ENCODE measurements around the gene DENR. TPM values are rescaled to one million over a fixed set of nuclear protein-coding genes. Genes with fewer than 3 reads are reported as not detected.

Gene DENR
- total and polyA plus RNA-seq, 2 of the 13 experiments (the other 11 are each of a cell fraction or from before 2014, with no cell fraction given) = 30.0 to 59.1 TPM

DNA sequence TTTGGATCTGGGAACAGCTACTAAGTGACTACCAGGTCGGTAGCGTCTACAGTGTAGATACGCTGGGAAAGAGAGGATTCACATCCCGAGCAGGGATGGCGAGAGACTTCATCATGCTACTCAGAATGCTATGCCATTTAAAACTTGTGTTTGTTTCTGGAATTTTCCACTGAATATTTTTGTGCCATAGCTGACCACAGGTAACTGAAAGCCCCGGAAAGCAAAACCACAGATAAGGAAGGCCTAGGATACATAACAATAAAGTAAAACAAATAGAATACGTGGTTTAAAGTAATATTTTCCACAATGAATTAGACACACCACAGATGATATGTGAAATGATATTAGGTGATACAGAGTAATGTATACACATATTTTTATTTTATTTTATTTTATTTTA is 14.1 kb upstream of the DENR start:
- Histone ChIP-seq H3K27me3 (ENCODE audit: control insufficient read depth in 1 of 2, insufficient read depth in 2 of 2, low read length in 2 of 2) (no peaks in the 10 kb centered on the region; a peak in 2 of 5 replicates), H3K79me2 (ENCODE audit: insufficient read depth, low read length) (no peaks in the 10 kb centered on the region), H3K9ac (ENCODE audit: insufficient read depth, low read depth, low read length) (no peak overlapping the region), H3K36me3 (replicated peaks in 1 of 2; ENCODE audit: control insufficient read depth in 1 of 2, insufficient read depth in 2 of 2, low read length in 2 of 2) (no peaks in the 10 kb centered on the region), H2AFZ (ENCODE audit: low read length) (no peak overlapping the region), H3K4me3 (replicated peaks in 1 of 3; ENCODE audit: insufficient read depth in 1 of 3, low read depth in 2 of 3, low read length in 3 of 3) (no peak overlapping the region), H4K20me1 (ENCODE audit: insufficient read depth, low read length) (no peaks in the 10 kb centered on the region), H3K27ac (ENCODE audit: extremely low read length, insufficient read depth, low read length) (no peak overlapping the region), H3K9me3 (ENCODE audit: low read length) (no peaks in the 10 kb centered on the region), H3K4me2 (ENCODE audit: low read depth, low read length) (no peak overlapping the region), H3K4me1 (ENCODE audit: insufficient read depth, low read length) (peaks cover 28% of the 10 kb centered on the region)
- WGBS (ENCODE audit: low lambda C conversion rate) = 39% methylated on average over 7 of the region's 7 CpGs
- CTCF ChIA-PET (ENCODE audit: low intra/inter-chr PET ratio, low total read pairs) = no interaction called here
- intact Hi-C loops (cut with micrococcal nuclease; ENCODE audit: unreplicated experiment) (no loop called here), in situ Hi-C loops (cut with HindIII; ENCODE audit: extremely low pct_ligation_motif_present, low pct_unique_long_range_greater_than_20kb) (no loop called here)
- POLR2A ChIA-PET = no interaction called here
- DNase-seq (ENCODE audit: low spot score) (no peak), ATAC-seq (no peak), FAIRE-seq (no peak)
- BruUV-seq (replicated peaks) = no TSS peak
- TF ChIP-seq NR2C2 (CRISPR knock-in tag; IDR thresholded peaks at IDR 0.05; ENCODE audit: borderline replicate concordance) (no peak), HMG20A (CRISPR knock-in tag; IDR thresholded peaks at IDR 0.05; ENCODE audit: borderline replicate concordance) (no peak), NFE2 (CRISPR knock-in tag; IDR thresholded peaks at IDR 0.05) (no peak), MAZ (IDR thresholded peaks at IDR 0.05; ENCODE audit: borderline replicate concordance, low read depth, low read length) (no peak), MAZ (CRISPR knock-in tag; IDR thresholded peaks at IDR 0.05; ENCODE audit: low read depth) (no peak), SMAD3 (CRISPR knock-in tag; IDR thresholded peaks at IDR 0.05) (no peak), WIZ (CRISPR knock-in tag; IDR thresholded peaks at IDR 0.05) (no peak), HNRNPUL1 (IDR thresholded peaks at IDR 0.05; ENCODE audit: low read depth, low read length) (no peak)
- TF ChIP-seq, protein P1, sequence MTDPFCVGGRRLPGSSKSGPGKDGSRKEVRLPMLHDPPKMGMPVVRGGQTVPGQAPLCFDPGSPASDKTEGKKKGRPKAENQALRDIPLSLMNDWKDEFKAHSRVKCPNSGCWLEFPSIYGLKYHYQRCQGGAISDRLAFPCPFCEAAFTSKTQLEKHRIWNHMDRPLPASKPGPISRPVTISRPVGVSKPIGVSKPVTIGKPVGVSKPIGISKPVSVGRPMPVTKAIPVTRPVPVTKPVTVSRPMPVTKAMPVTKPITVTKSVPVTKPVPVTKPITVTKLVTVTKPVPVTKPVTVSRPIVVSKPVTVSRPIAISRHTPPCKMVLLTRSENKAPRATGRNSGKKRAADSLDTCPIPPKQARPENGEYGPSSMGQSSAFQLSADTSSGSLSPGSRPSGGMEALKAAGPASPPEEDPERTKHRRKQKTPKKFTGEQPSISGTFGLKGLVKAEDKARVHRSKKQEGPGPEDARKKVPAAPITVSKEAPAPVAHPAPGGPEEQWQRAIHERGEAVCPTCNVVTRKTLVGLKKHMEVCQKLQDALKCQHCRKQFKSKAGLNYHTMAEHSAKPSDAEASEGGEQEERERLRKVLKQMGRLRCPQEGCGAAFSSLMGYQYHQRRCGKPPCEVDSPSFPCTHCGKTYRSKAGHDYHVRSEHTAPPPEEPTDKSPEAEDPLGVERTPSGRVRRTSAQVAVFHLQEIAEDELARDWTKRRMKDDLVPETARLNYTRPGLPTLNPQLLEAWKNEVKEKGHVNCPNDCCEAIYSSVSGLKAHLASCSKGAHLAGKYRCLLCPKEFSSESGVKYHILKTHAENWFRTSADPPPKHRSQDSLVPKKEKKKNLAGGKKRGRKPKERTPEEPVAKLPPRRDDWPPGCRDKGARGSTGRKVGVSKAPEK (CRISPR knock-in tag; IDR thresholded peaks at IDR 0.05; ENCODE audit: borderline replicate concordance) = no peak
- TF ChIP-seq, protein P2, sequence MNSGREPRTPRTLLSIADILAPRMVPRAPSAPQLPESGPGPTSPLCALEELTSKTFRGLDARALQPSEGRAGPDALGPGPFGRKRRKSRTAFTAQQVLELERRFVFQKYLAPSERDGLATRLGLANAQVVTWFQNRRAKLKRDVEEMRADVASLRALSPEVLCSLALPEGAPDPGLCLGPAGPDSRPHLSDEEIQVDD (CRISPR knock-in tag; IDR thresholded peaks at IDR 0.05; ENCODE audit: borderline replicate concordance) = no peak
- TF ChIP-seq, protein P3, sequence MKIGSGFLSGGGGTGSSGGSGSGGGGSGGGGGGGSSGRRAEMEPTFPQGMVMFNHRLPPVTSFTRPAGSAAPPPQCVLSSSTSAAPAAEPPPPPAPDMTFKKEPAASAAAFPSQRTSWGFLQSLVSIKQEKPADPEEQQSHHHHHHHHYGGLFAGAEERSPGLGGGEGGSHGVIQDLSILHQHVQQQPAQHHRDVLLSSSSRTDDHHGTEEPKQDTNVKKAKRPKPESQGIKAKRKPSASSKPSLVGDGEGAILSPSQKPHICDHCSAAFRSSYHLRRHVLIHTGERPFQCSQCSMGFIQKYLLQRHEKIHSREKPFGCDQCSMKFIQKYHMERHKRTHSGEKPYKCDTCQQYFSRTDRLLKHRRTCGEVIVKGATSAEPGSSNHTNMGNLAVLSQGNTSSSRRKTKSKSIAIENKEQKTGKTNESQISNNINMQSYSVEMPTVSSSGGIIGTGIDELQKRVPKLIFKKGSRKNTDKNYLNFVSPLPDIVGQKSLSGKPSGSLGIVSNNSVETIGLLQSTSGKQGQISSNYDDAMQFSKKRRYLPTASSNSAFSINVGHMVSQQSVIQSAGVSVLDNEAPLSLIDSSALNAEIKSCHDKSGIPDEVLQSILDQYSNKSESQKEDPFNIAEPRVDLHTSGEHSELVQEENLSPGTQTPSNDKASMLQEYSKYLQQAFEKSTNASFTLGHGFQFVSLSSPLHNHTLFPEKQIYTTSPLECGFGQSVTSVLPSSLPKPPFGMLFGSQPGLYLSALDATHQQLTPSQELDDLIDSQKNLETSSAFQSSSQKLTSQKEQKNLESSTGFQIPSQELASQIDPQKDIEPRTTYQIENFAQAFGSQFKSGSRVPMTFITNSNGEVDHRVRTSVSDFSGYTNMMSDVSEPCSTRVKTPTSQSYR (CRISPR knock-in tag; IDR thresholded peaks at IDR 0.05; ENCODE audit: borderline replicate concordance) = no peak
- TF ChIP-seq, protein P4, sequence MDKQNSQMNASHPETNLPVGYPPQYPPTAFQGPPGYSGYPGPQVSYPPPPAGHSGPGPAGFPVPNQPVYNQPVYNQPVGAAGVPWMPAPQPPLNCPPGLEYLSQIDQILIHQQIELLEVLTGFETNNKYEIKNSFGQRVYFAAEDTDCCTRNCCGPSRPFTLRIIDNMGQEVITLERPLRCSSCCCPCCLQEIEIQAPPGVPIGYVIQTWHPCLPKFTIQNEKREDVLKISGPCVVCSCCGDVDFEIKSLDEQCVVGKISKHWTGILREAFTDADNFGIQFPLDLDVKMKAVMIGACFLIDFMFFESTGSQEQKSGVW (CRISPR knock-in tag; IDR thresholded peaks at IDR 0.05; ENCODE audit: borderline replicate concordance) = no peak
- TF ChIP-seq, protein P5, sequence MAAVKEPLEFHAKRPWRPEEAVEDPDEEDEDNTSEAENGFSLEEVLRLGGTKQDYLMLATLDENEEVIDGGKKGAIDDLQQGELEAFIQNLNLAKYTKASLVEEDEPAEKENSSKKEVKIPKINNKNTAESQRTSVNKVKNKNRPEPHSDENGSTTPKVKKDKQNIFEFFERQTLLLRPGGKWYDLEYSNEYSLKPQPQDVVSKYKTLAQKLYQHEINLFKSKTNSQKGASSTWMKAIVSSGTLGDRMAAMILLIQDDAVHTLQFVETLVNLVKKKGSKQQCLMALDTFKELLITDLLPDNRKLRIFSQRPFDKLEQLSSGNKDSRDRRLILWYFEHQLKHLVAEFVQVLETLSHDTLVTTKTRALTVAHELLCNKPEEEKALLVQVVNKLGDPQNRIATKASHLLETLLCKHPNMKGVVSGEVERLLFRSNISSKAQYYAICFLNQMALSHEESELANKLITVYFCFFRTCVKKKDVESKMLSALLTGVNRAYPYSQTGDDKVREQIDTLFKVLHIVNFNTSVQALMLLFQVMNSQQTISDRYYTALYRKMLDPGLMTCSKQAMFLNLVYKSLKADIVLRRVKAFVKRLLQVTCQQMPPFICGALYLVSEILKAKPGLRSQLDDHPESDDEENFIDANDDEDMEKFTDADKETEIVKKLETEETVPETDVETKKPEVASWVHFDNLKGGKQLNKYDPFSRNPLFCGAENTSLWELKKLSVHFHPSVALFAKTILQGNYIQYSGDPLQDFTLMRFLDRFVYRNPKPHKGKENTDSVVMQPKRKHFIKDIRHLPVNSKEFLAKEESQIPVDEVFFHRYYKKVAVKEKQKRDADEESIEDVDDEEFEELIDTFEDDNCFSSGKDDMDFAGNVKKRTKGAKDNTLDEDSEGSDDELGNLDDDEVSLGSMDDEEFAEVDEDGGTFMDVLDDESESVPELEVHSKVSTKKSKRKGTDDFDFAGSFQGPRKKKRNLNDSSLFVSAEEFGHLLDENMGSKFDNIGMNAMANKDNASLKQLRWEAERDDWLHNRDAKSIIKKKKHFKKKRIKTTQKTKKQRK (IDR thresholded peaks at IDR 0.05; ENCODE audit: low read length) = no peak
